GM18499 (cell line): ENCODE results near the gene OCRL.

Experiments
- ATAC-seq: cut with Tn5 transposase; IDR thresholded peaks from one replicate; pipeline ENCODE4 v1.9.1; 2021; ENCODE audit warnings: moderate number of reproducible peaks; ENCODE audit not compliant: insufficient read depth, unreplicated experiment

Gene OCRL

DNA sequence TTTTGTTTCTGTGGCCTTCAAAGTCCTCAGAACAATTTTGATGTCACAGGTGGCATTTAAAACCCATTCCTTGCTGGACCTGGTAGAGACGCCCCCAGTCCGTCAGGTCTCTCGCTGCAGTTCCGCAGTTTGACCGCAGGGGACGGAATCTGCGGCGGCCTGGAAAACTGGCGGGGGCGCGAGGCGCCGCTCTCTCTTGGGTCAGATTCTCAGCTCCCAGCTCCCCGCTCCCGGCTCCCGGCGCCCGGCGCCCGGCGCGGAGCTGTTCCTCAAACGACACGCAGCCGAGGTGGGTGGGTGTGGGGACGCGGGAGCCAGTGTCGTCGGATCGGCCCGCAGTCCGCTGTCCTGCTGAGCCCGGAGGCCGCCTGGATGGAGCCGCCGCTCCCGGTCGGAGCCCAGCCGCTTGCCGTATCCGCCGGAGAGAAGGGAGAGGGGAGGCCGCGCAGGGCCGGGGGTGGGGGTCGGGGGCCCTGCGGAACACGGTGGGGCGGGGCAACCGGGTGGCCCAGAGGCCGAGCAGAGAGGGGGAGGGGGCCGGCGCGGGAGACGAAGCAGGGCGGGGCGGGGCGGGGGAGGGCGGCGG is at the start of gene OCRL:
Gene OCRL, plus strand, starts transcription at position 192 of the 586 bp plus-strand sequence. Its CDS starts 181 bp downstream, at position 373.
- no peak for ATAC-seq

DNA sequence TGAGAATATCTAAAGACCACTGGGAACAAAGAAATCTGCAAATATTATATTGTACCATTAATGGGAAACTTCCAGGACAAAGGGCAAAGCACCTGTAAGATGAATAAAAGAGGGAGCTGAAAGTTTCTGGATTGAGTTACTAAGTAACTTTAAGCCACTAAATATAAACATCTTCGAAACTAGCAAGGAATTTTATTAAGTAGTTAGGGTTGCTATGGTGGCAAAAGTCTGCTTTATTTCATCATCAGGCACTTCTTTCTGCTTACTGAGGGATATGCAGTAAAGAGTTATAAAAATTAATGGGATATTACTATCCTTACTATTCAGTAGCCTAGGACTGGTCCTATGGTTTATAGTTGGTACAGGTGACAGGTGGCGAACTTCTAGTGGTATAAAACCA is 49.7 kb upstream of the OCRL start:
- no peak for ATAC-seq

DNA sequence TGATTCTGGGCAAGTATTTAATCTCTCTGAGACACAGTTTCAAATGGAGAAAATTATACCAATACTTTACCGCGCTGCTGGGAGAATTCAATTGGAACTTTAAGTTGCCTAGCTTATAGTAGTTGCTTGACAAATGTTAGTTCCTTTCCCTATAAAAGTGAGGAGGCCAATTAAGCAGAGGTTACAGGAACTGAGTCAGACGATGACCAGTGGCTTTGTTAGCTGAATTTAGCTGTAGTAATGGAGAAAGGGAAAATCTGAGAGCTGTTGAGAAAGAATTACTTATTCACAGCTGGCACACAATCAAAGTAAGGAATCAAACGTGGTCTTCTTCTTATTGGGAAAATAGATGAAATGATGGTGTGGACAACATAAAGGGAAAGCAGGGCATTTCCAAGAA is 46.4 kb upstream of the OCRL start:
- ATAC-seq, result no peak

DNA sequence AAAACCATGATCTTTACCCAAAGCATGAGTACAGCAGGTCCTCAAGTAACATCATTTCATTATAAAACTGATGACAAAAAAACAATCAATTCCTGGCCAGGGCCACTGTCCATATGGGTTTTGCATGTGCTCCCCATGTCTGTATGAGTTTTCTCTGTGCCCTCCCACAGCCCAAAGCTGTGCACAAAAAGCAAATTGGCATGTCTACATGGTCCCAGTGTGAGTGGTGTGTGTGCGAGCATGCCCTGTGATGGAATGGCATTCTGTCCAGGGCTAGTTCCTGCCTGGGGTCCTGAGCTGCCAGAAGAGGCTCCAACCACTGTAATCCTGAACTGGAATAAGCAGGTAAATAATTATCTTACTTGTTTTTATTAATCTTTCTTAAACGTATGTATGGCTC is 45.2 kb upstream of the OCRL start:
- ATAC-seq, result no peak

DNA sequence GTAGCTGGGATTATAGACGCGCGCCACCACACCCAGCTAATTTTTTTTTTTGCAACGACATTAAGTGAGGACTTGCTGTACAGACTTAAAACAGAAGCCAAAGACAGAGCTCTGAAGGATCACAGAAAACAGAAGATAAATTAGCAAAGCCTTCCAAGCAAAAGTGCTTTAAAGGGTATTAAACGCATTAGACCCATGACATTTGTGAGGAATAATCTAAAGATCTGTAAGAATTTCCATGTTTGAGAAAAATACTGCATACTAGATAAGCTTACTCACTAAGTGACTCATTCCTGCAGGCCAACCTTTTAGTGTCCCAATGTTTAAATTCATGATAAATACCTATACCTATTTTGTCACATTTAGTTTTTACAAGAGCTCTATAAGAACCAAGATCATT is 44.2 kb upstream of the OCRL start:
- no peak for ATAC-seq

DNA sequence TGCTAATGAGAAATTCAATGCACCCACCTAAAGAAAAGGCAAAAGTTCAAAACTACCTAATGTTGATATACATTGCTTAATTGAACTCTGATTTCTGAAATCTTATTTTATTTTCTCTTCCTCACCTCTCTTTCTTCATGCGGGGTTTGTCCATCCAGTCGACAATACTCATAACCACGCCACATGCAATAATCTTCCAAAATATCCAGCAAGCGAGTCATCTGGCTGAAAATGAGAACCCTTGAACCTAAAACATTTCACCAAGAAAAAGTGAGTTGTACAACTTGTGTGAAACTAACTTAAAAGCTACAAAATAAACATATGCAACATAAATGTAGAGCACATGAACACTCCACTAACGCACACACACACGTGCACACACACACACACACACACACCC is 43.4 kb upstream of the OCRL start:
- no peak for ATAC-seq

DNA sequence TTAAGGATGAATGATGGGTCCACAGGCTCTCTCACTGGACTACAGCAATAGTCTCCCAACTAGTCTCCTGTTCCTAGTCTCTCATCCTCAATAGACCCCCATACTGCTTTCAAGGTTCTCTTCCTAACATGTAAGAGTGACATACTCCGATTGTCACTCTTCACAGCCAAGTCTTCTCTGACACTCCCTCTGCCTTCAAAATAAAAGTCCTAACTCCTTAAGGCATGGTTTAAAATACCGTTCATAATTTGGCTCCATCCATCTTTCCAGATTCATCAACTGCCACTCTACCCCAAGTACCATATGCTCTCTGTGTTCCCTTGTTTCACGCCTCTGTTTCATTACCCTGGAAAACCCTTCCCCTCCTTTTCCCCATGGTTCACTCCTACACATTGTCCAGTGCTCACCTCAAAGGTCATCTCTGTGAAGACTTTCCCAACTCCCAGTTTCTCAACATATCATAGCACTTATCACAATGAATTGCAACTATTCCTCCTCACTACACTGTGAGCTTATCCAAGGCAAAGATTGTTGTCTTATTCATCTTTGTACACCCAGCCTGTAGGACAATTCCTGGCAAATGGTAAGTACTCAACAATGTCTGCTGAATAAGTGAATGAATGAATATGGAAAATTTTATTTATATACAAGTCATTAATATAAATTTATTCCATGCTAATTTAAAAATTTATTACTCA is 42.8 kb upstream of the OCRL start:
- ATAC-seq, result no peak

DNA sequence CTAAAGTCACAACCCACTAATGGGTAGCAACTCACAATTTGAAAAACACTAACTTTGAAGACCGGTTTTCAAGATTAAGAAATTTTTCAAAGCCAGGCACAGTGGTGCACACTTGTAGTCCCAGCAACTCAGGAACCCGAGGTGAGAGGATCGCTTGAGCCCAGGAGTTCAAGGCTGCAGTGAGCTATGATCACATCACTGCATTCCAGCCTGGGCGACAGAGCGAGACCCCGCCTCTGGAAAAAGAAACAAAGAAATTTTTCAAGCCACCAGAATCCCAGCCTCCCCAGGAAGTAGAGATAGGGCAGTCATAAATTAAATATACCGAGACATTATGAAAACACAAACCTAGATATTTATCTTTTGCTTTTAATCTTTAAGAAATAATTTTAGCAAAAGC is 29.7 kb upstream of the OCRL start:
- no peak for ATAC-seq

DNA sequence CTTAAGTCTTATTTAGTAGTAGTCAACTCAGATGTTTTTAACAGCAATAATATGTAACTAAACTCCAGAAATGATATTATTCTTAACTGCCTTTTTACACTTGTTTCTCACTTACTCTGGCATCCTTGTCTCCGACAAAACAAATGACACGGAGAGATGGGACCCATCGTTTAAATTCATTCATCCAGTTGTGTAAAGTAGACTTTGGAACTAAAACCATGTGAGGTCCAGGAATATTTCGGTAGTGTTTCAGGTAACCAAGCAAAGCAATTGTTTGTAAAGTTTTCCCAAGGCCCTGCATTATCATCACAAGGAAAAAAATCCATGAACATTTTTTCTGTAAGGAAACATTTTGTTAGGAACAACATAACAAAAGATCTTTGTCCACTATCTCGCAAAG is 28.4 kb upstream of the OCRL start:
- ATAC-seq, result no peak

DNA sequence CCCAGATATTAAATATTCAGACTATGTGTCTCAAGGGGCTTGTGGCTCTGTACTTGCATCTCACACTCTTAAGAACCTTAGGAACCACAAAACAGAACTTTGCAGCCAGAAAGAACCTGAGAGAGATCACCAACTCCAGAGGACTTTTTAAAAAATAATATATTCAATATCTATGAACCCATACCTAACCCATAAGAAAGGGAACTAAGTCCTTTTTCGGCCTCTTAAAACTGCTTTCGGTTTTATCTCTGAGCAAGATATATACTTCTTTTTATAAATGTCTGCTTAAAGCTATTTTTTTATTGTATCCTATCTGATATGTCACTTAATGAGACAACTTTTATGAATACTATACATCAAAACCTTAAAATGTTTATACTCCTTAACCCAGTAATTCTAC is 27.6 kb upstream of the OCRL start:
- no peak for ATAC-seq

DNA sequence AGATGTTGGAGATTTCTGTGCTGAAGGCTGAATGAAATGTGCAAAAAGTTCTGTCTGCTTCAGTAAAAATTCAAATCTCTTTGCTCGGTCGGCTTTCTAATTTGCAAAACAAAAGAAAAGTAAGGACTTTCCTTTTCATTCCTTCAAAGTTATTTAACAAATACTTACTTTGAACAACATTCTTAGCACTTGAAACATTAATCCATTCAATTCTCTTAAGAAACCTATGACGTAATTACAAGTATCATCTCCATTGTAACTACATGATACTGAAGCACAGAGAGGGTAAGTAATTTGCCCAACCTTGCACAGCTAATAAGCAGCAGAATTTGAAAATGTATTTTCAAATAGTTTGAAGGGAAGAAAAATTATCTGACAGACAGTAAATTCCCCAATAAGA is 23.7 kb upstream of the OCRL start:
- ATAC-seq, result no peak

DNA sequence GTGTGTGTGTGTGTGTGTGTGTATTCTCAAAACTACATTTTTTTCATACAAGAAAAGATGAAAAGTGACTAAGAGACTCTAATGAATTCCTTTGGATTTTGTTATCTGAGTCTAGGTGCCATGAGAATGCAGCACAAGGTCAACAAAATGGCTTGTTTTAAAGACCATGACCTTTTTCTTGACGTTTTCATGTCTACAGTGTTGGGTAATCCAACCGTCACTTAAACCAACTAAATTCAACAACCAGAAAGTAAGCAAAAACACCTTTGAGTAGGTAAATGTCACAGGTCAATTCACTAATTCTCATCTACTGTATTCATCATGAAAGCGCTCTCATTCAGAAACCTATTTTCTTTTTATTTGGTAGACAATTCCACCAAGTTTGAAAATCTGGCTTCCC is 19.9 kb upstream of the OCRL start:
- ATAC-seq, result no peak

DNA sequence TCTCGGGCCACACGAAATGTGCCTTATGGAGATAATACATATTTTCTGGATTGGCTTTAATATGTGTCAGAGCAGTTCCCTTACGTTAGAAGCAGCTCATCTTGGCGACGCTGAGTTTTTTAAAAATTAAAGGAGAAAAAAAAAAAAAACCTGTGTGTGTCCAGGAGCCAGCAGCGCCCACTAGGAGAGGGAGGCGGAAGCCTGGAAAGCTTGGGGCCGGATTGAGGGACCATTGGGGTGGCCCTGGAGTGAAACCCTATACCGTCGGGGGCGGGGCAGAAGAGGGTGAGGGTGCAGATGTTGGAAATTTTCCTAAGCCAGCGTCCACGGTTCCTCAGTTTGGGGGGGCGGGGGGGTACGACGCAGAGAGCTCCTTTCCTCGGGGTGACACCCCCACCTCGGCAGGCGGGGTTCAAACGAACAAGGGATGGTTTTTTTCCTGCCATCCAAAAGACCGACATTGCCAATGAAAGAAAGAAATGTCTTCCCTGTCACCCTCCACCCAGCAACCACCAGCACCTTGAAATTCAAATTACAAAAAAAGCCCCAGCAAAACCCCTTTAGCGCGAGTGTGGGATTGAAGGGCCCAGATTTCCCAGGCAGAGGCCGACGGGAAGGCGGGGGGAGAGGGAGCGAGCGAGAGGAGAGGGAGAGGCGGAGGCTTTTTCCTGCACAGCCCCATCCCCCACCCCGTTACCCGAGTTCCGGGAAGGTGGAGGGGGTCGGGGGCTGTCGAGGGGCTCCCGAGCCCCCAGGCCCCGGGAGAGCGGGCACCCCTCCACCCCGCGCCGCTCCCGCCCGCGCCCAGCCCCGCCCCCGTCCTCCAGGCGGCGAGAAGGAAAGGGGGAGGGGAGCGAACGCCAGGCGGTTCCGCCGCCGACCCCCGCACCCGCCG is 17.6 kb upstream of the OCRL start:
- ATAC-seq, result no peak

DNA sequence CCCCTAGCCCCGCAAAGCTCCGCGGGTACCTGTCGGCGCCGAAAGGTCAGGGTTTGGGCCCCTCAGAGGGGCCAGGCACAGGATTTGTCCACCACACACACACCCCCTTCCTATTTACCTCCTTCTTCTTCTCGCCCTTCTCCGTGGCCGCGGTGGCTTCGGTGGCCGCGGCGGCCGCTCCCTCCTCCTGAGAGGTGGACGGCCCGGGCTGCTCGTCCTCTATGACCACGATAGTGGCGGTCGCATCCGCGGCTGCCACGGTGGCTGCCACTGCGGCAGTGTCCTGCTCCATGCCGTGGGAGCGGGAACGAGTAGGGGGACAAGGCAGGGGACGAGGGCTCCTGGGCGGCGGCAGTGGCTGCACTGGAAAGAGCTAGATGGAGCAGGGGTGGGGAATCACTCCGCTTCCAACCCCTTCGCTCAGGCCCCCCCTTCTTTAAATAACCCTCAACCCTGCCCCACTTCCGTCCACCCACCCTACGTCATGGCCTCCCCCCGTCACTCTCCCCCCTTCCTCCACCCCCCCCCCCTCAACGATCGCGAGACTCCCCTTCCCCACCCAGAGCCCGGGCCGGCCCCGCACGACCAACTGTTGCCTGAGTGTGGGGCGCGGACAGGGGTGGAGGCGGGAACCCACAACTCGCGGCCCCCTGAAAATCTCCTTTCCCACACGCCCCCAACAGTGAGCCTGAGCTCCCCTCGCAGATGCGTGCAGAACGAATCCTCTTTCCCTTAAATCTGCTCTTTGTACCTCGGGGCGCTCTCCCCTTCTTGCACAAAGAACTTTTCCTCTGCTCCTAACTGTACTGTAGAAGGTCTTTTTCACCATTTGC is 16.8 kb upstream of the OCRL start, which contains the start of gene SMARCA1:
Gene SMARCA1, minus strand, starts transcription at position 412 of the 833 bp plus-strand sequence. Its CDS starts 120 bp downstream, at position 292.
- no peak for ATAC-seq

DNA sequence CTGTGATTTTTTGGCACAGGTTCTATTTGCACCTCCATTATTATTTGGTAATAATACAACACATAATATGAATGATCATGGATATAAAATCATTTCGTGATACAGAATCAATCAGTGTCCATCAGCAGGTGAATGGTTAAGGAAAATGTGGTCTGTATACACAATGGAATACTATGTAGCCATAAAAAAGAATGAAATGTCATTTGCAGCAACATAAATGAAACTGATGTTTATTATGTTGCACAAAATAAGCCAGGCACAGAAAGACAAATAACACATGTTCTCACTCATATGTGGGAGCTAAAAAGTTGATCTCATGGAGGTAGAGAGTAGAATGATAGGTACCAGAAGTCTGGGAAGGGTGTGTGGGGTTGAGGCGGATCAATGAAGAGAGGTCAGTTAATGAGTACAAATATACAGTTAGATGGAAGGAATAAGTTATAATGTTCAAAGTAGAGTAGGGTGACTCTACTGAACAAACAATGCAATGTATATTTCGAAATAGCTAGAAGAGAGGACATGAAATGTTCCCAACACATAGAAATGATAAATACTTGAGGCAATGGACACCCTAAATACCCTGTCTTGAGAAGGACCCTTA is 15.7 kb upstream of the OCRL start:
- no peak for ATAC-seq

DNA sequence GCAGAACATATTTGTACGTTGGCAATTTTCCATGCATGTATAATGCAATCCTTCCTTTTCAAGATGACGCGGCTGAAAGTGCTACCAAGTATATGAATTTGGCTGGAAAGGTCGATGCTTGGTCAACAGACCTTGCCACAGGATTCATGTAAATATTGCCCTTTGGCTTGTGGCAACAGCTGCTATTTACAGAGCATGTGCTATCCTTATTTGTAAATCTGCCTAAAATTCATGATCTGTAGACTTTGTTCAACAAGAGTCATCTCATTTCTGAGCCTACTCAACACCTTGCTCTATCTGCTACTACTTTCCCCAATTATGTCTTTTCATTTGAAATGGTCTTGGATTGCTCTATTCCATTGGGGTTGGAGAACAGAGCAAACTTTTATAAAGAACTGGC is 14.9 kb upstream of the OCRL start:
- ATAC-seq, result no peak

DNA sequence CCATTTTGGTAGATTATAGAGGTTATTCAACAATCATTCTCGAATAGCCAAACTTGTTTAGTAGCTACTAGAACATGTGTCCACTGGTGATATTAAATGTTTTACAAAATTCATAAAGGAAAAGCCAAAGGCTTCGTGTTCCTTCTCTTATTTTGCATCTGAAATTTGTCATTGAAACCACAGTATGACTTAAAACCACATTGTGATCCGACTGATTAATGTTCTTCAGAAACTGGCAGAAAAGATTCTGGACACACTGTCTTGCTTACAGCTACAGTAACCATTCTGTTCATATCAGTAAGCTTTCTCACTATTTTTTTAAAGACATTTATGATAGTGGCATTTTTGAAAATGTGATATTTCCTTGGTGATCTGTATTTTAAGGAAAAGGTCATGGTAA is 14.2 kb upstream of the OCRL start:
- ATAC-seq, result no peak

DNA sequence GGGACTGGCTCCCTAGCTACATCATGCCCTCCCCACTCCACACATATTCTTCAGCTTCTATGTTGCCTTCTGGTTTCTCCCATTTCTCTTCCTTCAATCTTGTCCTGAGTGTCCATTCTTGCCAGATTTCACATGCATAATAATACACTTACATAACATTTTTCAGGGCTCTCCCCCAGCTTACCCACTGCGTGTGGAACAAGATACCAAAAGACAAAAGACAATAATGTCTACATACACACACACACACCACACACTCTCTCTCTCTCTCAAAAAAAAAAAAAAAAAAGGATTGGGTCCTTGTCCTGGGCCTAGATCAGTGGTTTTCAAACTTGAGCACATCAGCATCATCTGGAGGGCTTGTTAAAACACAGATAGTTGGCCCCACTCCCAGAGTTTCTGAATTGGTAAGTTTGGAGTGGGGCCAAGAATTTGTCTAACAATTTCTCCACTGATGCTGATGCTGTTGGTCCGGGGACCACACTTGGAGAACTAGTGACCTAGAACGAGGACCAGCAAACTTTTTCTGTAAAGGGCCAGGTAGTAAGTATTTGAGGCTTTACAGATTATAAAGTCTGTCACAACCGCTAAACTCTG is 10.3 kb upstream of the OCRL start:
- no peak for ATAC-seq

DNA sequence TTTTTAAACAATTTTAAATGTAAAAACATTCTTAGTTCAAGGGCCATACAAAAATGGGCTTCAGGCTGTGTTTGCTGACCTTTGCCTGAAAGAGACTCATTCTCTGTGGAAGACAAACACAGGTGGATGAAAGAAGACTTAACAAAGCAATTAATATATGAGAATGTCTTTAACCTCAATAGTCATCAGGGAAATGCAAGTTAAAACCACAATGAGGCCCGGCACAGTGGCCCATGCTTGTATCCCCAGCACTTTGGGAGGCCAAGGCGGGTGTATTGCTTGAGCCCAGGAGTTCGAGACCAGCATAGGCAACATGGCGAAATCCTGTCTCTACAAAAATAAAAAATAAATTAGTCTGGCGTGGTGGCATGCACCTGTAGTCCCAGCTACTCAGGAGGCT is 9.6 kb upstream of the OCRL start:
- ATAC-seq, result no peak

DNA sequence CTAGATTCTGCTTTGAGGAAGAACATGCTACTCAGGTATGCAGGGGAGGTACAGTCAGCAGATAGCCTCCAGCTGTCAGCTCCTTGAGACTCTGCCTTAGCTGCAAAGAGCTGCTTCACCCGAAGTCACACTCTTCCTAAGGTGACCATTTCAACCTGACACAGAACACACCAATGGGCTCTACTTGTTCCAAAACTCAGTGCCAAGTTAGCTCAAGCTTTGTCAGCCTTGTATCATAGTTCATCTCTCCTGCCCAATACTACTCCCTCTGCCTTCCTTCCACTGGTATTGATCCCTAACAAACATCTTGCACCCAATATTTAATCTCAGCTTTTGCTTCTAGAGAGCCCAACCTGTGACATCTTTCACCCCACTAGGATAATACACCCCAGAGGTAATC is 8.9 kb upstream of the OCRL start:
- no peak for ATAC-seq
